Brain pericyte (primary cell): Measurements from ENCODE around the gene PPP2R5A.
"Not testable (repeated sequence)": the region's sequence is repeated elsewhere in the genome, so short reads cannot be mapped to it uniquely, and the experiment has no call there.

Source experiments
- DNase-seq: peaks from one replicate; pipeline ENCODE4 v3.0.0-alpha.2; 2012; ENCODE audit warnings: low read depth, low spot score

Gene PPP2R5A

GRCh38 chr1:212297338-212297737 is 12.1 kb downstream of the PPP2R5A start:
- DNase-seq: no peak

- no peak for DNase-seq
Observed at GRCh38 chr1:212301580-212301979, 16.4 kb downstream of the PPP2R5A start.

DNA sequence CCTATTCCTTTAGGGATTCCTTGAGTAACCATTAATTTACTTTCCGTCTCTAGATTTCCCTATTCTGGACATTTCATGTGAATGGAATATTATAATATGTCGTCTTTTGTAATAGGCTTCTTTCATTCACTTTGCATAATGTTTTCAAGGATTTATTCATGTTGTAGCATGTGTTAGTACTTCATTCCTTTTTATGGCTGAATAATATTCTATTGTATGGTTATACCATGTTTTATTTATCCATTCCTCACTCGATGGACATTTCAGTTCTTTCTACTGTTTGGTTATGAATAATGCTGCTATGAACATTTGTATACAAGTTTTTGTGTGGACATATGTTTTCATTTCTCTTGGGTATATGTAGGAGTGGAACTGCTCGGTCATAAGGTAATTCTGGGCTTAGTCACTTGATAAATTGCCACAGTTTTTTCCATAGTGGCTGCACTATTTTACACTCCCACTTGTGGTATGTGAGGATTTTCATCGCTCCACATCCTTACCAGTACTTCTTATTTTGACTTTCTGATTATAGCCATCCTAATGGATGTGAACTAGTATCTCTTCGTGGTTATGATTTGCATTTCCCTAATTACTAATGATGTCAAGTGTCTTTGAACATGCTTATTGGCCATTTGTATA is 17.7 kb downstream of the PPP2R5A start:
- DNase-seq: no peak

- DNase-seq: no peak
Observed at GRCh38 chr1:212305342-212305741, 20.1 kb downstream of the PPP2R5A start.

- DNase-seq: not testable (repeated sequence)
Observed at GRCh38 chr1:212305984-212306452, 20.8 kb downstream of the PPP2R5A start.

GRCh38 chr1:212309967-212310366 is 24.8 kb downstream of the PPP2R5A start:
- peak; percentile 44 for DNase-seq

GRCh38 chr1:212310383-212310782 is 25.2 kb downstream of the PPP2R5A start:
- no peak for DNase-seq

GRCh38 chr1:212311836-212312497 is 26.8 kb downstream of the PPP2R5A start:
- DNase-seq: no peak

GRCh38 chr1:212313616-212314015 is 28.4 kb downstream of the PPP2R5A start:
- peak; percentile 20 for DNase-seq

- no peak for DNase-seq
Observed at GRCh38 chr1:212315184-212315583, 30.0 kb downstream of the PPP2R5A start.

GRCh38 chr1:212315907-212316306 is 30.7 kb downstream of the PPP2R5A start:
- DNase-seq: no peak

GRCh38 chr1:212317916-212318315 is 32.7 kb downstream of the PPP2R5A start:
- DNase-seq: no peak

DNA sequence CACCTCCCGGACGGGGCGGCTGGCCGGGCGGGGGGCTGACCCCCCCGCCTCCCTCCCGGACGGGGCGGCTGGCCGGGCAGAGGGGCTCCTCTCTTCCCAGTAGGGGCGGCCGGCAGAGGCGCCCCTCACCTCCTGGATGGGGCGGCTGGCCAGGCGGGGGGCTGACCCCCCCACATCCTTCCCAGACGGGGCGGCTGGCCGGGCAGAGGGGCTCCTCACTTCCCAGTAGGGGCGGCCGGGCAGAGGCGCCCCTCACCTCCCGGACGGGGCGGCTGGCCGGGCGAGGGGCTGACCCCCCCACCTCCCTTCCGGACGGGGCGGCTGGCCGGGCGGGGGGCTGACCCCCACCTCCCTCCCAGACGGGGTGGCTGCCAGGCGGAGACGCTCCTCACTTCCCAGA is 35.8 kb downstream of the PPP2R5A start:
- not testable (repeated sequence) for DNase-seq

DNA sequence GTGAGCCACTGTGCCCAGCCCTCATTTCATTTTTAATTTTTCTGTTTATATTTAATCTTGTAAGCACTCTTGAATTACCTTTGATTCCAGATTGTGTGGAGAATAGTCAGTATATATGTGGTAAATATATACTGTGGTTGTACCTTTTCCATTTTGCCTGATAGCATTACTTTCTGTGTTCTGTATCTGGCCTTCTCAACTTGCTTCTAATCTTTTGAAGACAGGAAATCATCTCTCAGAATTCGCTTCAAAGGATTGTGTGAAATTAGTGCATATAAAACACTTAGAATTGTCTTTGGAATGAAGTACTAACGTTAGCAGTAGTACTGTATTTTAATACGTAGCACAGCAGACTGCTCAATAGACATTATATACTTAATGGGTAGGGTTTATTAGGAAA is 37.9 kb downstream of the PPP2R5A start:
- DNase-seq: no peak

GRCh38 chr1:212326541-212326940 is 41.3 kb downstream of the PPP2R5A start:
- no peak for DNase-seq

DNA sequence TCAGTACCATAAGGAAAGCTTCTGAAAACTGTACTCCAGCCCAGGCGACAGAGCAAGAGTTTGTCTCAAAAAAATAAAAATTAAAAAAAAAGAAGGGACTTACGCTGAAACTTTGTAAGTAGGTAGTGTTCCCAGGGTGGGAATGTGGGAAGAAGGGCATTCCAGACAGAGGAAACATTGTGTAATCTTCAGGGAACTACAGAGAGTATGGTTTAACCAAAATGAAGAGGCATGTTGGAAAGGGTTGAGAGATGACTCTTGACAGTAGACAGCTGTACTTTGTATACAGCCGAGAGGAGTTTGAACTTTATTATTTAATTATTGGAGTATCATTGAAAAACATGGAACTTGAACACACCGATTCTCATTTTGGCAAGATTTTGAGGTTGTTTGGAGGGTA is 43.0 kb downstream of the PPP2R5A start:
- DNase-seq: no peak

GRCh38 chr1:212329105-212329504 is 43.9 kb downstream of the PPP2R5A start:
- no peak for DNase-seq

DNA sequence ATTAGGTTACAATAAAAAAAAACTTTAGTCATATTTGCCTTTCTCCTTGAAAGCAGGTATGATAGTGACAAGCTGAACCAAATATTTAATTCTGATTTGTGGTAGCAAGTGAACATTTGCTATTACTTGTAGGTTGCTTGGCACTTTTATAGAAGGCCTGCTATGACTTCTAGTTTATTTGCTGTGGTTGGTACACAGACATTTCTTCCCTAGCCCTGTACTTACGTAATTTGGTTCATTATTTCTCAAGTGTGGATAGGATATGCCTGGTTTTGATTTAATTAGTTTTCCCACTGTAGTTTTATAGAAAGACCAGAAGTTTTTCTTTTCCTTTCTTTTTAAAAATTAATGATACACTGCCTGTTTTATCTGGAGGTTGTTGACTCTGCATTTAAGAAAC is 55.9 kb downstream of the PPP2R5A start:
- DNase-seq: no peak

DNA sequence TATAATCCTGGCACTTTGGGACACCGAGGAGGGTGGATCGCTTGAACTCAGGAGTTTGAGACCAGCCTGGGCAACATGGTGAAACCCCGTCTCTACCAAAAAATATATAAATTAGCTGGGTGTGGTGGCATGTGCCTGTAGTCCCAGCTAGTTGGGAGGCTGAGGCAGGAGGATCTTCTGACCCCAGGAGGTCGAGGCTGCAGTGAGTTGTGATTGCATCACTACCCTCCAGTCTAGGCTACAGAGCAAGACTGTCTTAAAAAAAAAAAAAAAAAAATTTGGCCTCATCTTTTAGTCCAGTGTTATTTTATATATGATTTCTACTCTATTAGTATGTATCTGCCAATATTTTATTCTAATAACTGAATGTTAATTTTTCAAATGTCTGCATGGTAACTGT is 59.7 kb downstream of the PPP2R5A start:
- DNase-seq: no peak

DNA sequence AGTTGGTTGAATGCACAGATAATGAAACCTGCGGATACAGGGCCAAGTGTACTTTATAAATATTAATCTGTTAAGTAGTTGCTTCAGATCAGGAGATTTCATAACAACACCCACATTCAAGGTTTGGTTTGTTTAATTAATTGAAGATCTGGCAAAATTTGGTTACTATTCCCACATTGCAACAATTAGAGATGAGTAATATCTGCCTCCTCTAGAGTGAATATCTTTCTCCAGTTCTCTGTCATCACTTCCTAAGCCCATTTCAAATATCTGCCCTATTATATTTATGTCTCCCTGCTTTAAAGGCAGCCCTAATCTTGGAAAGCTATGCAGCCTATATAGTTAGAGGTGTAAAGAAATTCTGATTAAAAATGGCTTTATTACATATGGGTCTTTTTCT is 61.4 kb downstream of the PPP2R5A start:
- no peak for DNase-seq

GRCh38 chr1:212351588-212352362 is 66.6 kb downstream of the PPP2R5A start:
- DNase-seq: no peak

GRCh38 chr1:212353181-212353580 is 68.0 kb downstream of the PPP2R5A start:
- DNase-seq: no peak

- DNase-seq: no peak
Observed at GRCh38 chr1:212354464-212354863, 69.3 kb downstream of the PPP2R5A start.
